Colonic mucosa (tissue), 4 donors: ENCODE measurements around the gene WWOX. TPM values are rescaled to one million over a fixed set of nuclear protein-coding genes. Genes with fewer than 3 reads are reported as not detected.
"Not testable (repeated sequence)": the region's sequence is repeated elsewhere in the genome, so short reads cannot be mapped to it uniquely, and the experiment has no call there.

Experiments
- DNase-seq: peaks from one replicate; pipeline ENCODE4 v3.0.0-alpha.2; 2020
- H3K27ac ChIP-seq: fragments of 200-600 bp; one replicate; pipeline ENCODE4 v1.8.0; 2021
- H3K27me3 ChIP-seq: fragments of 200-600 bp; one replicate; pipeline ENCODE4 v1.8.0; 2021
- H3K36me3 ChIP-seq: fragments of 200-600 bp; one replicate; pipeline ENCODE4 v1.8.0; 2021
- H3K4me1 ChIP-seq: fragments of 200-600 bp; one replicate; pipeline ENCODE4 v1.8.0; 2021; ENCODE audit warnings: mild to moderate bottlenecking
- H3K4me3 ChIP-seq: fragments of 200-600 bp; one replicate; pipeline ENCODE4 v1.8.0; 2021
- H3K9ac ChIP-seq, 2 donors: one replicate each; pipeline ENCODE4 v1.7.0; 2013; ENCODE audit warnings: control low read depth in 2 of 2, low read depth in 2 of 2, low read length in 2 of 2
- H3K9me3 ChIP-seq: fragments of 200-600 bp; one replicate; pipeline ENCODE4 v1.8.0; 2021
- intact Hi-C: fragments of 100-400 bp; cut with DNase I; formaldehyde crosslinking; loops from one replicate; pipeline ENCODE4 v1.14.1; 2022
- total RNA-seq, 2 donors: library from RNA; stranded (reverse); fragmentation: NEBNext Ultra II Directional in 1 of 2; extraction: Animal tissue kit (Norgen Biotek cat#: 25700) in 1 of 2; gene quantifications; one replicate each; pipeline ENCODE4 v1.2.1, GENCODE V29; 2021
- TF ChIP-seq, protein P1 (sequence below): fragments of 200-600 bp; IDR thresholded peaks from one replicate; pipeline ENCODE4 v1.8.0; 2022; ENCODE audit warnings: antibody characterized with exemption, mild to moderate bottlenecking
- donor health status: healthy.
- donor health status: DM: no; HTN: no; CAD: no.
- donor health status: DM: no; HTN: no; CAD: no.

WWOX gene
- total RNA-seq, 2 donors from 2014 or later = 7.2 to 11.0 TPM

DNA sequence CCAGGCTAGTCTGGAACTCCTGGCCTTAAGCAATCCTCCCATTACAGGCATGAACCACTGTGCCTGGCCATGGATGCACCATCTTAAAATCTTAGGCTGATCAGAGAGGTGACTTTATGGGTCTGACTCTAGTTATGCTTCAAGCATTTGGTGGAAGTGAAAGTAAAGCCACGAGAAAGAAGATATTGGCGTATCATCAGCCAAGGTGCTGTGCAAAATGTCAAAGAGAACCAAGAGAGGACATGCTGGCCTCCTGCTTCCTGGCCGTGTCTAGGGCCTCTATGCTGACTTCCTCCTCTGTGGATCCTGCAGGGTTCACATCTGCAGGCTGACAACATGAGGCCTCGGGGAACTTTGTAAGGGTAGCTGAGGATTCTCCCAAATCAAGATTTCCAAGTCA is 1115.8 kb downstream of the WWOX start:
- no peak for DNase-seq
- no peak overlapping the region for H3K27ac ChIP-seq
- no peaks in the 10 kb centered on the region for H3K36me3 ChIP-seq
- intact Hi-C loops = no loop called here
- no peaks in the 10 kb centered on the region for H3K4me1 ChIP-seq
- no peaks in the 10 kb centered on the region for H3K27me3 ChIP-seq
- TF ChIP-seq, protein P1, sequence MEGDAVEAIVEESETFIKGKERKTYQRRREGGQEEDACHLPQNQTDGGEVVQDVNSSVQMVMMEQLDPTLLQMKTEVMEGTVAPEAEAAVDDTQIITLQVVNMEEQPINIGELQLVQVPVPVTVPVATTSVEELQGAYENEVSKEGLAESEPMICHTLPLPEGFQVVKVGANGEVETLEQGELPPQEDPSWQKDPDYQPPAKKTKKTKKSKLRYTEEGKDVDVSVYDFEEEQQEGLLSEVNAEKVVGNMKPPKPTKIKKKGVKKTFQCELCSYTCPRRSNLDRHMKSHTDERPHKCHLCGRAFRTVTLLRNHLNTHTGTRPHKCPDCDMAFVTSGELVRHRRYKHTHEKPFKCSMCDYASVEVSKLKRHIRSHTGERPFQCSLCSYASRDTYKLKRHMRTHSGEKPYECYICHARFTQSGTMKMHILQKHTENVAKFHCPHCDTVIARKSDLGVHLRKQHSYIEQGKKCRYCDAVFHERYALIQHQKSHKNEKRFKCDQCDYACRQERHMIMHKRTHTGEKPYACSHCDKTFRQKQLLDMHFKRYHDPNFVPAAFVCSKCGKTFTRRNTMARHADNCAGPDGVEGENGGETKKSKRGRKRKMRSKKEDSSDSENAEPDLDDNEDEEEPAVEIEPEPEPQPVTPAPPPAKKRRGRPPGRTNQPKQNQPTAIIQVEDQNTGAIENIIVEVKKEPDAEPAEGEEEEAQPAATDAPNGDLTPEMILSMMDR = no peak
- H3K4me3 ChIP-seq = no peak overlapping the region
- H3K9me3 ChIP-seq = no peaks in the 10 kb centered on the region
- no peak overlapping the region for H3K9ac ChIP-seq

DNA sequence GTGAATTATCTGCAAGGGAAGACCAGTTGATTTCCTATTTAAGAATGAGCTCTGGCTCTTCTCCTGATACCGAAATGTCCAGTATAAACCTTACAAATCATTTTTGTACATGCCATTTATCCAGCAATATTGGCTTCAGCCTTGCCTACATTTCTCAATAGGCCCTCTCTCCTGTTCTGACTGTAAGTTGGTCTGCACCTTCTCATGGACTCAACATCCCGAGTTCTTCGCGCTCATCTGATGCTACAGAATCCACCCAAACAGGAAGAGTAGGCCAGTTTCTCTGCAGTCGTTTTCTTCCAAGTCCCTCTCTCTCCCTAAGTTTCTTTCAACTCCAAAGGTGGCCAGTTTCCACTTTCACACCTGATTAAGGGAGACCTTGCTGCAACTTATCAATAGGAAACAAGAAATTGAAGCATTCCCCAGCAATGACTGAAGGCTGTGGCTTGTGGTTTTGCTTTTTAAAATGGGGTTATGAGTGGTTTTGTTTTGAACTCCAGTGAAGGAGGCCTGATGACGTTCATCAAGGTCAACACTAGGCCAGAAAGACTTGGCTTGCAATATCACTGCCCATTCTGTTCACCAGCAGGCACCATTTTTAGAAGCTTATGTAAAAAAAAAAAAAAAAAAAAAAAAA is 1118.0 kb downstream of the WWOX start:
- no peak overlapping the region for H3K9ac ChIP-seq
- intact Hi-C loops = no loop called here
- no peaks in the 10 kb centered on the region for H3K4me1 ChIP-seq
- DNase-seq = no peak
- H3K27me3 ChIP-seq = no peaks in the 10 kb centered on the region
- H3K4me3 ChIP-seq = no peak overlapping the region
- no peaks in the 10 kb centered on the region for H3K36me3 ChIP-seq
- no peaks in the 10 kb centered on the region for H3K9me3 ChIP-seq
- H3K27ac ChIP-seq = no peak overlapping the region
- TF ChIP-seq, protein P1 = no peak

DNA sequence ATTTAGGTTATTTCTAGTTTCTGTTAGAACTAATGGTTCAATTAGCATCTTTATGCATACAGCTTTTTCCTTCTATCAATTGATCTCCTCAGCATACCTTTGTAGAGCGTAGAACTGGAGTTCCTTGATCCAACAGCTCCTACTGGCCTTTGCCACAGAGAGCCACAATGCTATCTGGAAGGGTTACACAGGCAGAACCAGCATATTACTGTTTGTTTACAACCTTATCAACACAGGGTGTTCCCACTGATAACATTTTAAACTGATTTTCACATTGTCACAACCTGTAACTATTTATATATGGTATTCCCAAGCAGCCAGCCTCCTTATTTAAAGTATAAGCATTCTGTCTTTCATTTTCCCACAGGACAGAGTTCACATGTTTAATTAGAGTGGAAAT is 1118.9 kb downstream of the WWOX start:
- H3K4me1 ChIP-seq = no peaks in the 10 kb centered on the region
- intact Hi-C loops = no loop called here
- H3K27me3 ChIP-seq = no peaks in the 10 kb centered on the region
- TF ChIP-seq, protein P1 = no peak
- no peak overlapping the region for H3K9ac ChIP-seq
- no peaks in the 10 kb centered on the region for H3K36me3 ChIP-seq
- no peak overlapping the region for H3K4me3 ChIP-seq
- no peaks in the 10 kb centered on the region for H3K9me3 ChIP-seq
- no peak overlapping the region for H3K27ac ChIP-seq
- DNase-seq = no peak

DNA sequence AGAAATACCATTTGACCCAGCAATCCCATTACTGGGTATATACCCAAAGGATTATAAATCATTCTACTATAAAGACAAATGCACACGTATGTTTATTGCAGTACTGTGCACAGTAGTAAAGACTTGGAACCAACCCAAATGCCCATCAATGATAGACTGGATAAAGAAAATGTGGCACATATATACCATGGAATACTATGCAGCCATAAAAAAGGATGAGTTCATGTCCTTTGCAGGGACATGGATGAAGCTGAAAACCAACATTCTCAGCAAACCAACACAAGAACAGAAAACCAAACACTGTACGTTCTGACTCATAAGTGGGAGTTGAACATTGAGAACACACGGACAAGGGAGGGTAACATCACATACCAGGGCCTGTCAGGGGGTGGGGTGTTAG is 1126.5 kb downstream of the WWOX start:
- intact Hi-C loops, H3K36me3 ChIP-seq: not testable (repeated sequence)

DNA sequence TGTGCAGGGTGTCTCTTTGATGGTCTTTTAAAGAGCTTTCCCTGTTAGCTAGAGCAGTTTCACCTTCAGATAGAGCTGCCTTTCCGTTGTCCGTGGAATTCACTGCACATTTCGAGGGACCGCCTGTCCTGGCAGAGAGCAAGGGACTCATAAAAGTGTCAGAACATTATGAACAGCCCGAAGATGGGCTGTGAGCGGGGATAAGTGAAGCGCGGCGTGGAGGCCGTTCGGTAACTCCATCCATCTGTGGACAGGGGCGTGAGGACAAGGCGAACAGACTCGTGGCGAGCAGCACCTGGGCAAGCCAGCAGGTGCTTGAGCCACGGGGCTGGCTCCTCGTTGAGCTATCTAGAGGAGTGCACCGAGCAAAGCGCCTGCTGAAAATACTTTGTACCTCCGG is 1129.9 kb downstream of the WWOX start:
- H3K9me3 ChIP-seq = no peaks in the 10 kb centered on the region
- no peak overlapping the region for H3K4me3 ChIP-seq
- H3K4me1 ChIP-seq = no peaks in the 10 kb centered on the region
- intact Hi-C loops = no loop called here
- H3K9ac ChIP-seq = no peak overlapping the region
- no peaks in the 10 kb centered on the region for H3K27me3 ChIP-seq
- TF ChIP-seq, protein P1 = no peak
- no peaks in the 10 kb centered on the region for H3K36me3 ChIP-seq
- no peak for DNase-seq
- no peak overlapping the region for H3K27ac ChIP-seq

More for the DNA sequence above, 1126.5 kb downstream of the WWOX start:
- H3K4me1 ChIP-seq, H3K27me3 ChIP-seq, H3K27ac ChIP-seq, H3K9ac ChIP-seq, DNase-seq, H3K4me3 ChIP-seq, H3K9me3 ChIP-seq: not testable (repeated sequence)

DNA sequence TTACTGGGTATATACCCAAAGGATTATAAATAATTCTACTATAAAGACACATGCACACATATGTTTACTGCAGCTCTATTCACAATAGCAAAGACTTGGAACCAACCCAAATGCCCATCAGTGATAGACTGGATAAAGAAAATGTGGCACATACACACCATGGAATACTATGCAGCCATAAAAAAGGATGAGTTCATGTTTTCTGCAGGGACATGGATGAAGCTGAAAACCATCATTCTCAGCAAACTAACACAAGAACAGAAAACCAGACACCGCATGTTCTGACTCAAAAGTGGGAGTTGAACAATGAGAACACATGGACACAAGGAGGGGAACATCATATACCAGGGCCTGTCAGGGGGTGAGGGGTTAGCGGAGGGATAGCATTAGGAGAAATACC is 1146.2 kb downstream of the WWOX start:
- H3K27me3 ChIP-seq, H3K9me3 ChIP-seq, intact Hi-C loops, H3K36me3 ChIP-seq, H3K4me1 ChIP-seq, H3K9ac ChIP-seq, H3K4me3 ChIP-seq, DNase-seq, H3K27ac ChIP-seq: not testable (repeated sequence)
